ENCODE results near the gene NPPA. TPM values are rescaled to one million over a fixed set of nuclear protein-coding genes. Genes with fewer than 3 reads are reported as not detected.

The NPPA gene
- total RNA-seq, 1 experiment from 2014 or later = not detected

GRCh38 chr1:11842154-11843041 lies 5.2 kb downstream of the NPPA start:
- no peak for DNase-seq (ENCODE audit: low read depth)

GRCh38 chr1:11841245-11842153 lies 6.1 kb downstream of the NPPA start:
- no peak for DNase-seq (ENCODE audit: low read depth)

DNA sequence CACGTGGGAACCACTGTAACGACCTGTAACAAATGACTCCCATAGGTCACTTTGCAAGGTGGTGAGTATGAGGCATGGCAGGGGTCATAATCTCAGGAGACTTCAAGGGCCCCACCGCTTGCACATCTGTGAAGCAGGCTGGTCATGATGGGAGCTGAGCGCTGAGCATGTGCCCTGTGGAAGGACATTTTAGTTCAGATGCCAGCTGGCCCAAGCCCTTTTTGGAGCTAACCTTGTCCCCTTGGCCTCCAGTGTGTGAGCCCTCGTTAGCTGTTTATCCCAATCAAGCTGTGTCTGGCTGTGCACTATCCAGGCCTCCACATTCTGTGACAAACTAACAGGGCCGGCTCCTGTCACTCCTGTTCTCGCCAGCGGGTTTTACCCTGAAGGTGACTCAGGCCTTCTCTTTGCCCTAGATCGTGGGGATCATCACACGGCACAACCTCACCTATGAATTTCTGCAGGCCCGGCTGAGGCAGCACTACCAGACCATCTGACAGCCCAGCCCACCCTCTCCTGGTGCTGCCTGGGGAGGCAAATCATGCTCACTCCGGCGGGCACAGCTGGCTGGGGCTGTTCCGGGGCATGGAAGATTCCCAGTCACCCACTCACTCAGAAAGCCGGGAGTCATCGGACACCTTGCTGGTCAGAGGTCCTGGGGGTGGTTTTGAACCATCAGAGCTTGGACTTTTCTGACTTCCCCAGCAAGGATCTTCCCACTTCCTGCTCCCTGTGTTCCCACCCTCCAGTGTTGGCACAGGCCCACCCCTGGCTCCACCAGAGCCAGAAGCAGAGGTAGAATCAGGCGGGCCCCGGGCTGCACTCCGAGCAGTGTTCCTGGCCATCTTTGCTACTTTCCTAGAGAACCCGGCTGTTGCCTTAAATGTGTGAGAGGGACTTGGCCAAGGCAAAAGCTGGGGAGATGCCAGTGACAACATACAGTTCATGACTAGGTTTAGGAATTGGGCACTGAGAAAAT lies 7.6 kb downstream of the NPPA start:
- no peak for DNase-seq (ENCODE audit: low read depth)

DNA sequence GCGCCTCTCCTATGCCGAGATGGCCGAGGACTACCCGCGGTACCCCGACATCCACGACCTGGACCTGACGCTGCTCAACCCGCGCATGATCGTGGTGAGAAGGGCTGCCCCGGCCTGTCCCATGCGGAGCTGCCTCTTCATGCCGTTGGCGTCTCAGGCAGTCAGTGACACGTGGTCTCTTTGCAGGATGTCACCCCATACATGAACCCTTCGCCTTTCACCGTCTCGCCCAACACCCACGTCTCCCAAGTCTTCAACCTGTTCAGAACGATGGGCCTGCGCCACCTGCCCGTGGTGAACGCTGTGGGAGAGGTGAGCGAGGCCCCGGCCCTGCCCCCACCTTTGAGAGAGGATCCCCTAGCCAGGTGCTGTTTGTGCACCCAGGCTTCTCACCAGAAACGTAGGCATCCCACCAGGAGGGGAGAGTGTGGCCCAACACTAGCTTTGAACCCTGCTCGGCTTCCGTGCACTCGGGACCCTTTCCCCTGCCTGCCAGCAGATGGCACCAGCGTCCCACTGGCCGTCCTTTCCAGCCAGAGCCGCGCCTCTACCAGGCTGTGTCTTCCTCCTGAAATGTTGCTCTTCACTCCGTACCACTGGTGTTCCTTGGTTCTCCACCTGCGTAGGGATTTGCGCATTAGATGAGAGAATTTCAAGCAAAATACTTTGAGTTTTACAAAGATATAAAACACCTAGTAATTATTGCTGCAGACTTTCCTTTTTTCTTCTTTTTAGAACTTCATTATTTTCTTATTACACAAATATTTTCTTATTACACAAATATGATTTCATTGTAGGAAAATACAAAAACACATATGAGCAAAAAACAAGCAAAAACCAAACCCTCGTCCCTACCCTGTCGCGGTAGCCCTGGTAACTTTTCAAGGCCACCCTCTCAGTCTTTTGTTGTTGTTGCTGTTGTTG lies 9.0 kb downstream of the NPPA start:
- peak; percentile 46 for DNase-seq (ENCODE audit: low read depth)

- no peak for DNase-seq (ENCODE audit: low read depth)
These were observed 9.7 kb downstream of the NPPA start for GRCh38 chr1:11837767-11838348.

GRCh38 chr1:11836955-11837766 lies 10.4 kb downstream of the NPPA start:
- no peak for DNase-seq (ENCODE audit: low read depth)

- DNase-seq (ENCODE audit: low read depth) = no peak
These were observed 11.9 kb downstream of the NPPA start for GRCh38 chr1:11835441-11836225.

DNA sequence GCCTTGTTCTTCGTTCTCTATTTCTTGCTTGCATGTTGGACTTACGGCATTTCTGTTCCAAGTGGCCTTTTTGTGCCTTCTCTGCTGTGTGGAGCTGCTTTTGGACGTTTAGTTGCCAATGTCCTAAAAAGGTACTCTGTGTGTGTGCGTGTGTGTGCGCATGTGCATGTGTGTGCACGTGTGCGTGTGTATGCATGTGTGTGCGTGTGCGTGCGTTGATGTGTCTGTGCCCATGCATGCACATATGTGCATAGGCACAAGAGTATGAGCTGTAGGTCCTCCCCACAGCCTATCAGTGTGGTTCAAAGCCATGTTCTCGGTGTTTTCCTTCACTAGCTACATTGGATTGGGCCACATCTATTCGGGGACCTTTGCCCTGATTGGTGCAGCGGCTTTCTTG lies 13.7 kb downstream of the NPPA start:
- no peak for DNase-seq (ENCODE audit: low read depth)

- no peak for DNase-seq (ENCODE audit: low read depth)
These were observed 14.1 kb downstream of the NPPA start for GRCh38 chr1:11833497-11833896.

- no peak for DNase-seq (ENCODE audit: low read depth)
These were observed 15.4 kb downstream of the NPPA start for GRCh38 chr1:11831945-11832725.

- no peak for DNase-seq (ENCODE audit: low read depth)
These were observed 19.1 kb downstream of the NPPA start for GRCh38 chr1:11828511-11828910.

DNA sequence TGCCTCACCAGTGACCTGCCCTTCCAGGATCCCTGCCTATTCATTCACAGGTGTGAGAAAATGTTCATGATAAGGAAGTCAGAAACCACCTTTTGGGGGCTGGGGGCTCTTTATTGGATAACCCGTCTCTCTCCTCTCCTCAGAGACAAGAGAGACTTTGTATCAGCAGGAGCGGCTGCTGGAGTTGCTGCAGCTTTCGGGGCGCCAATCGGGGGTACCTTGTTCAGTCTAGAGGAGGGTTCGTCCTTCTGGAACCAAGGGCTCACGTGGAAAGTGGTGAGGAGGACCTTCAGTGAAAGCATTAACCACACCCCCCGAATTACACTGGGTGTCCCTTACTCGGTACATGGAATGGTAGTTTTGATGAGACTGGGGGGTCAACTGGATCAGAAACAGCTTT lies 20.6 kb downstream of the NPPA start:
- no peak for DNase-seq (ENCODE audit: low read depth)

- DNase-seq (ENCODE audit: low read depth) = no peak
These were observed 22.5 kb downstream of the NPPA start for GRCh38 chr1:11825131-11825530.

DNA sequence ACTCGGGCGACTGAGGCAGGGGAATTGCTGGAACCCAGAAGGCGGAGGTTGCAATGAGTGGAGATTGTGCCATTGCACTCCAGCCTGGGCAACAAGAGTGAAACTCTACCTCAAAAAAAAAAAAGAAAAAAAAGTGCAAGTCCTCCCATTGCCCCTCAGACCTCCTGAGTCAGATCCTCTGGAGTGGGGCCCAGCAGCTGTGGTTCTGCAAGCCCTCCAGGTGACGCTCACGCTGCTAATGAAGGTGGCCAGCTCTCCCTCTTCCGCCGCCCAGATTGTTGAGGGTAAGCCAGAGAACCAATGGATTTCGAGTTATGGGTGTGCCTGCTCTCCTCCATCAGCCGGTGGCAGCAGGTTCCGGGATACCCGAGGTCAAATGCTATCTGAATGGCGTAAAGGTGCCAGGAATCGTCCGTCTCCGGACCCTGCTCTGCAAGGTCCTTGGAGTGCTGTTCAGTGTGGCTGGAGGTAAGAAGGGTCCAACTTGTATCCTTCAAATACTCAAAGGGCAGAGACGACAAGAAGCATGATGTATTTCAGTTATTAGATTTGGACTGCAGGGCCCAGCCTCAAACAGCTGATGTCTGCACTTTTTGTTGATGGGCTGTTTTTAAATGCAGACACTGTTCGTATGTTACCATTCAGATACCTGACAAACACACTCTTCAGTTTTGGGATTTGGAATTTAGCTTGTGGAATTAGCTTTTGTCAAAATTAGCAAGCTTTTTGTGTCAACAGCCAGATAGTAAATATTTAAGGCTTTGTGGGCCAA lies 24.0 kb downstream of the NPPA start:
- no peak for DNase-seq (ENCODE audit: low read depth)

DNA sequence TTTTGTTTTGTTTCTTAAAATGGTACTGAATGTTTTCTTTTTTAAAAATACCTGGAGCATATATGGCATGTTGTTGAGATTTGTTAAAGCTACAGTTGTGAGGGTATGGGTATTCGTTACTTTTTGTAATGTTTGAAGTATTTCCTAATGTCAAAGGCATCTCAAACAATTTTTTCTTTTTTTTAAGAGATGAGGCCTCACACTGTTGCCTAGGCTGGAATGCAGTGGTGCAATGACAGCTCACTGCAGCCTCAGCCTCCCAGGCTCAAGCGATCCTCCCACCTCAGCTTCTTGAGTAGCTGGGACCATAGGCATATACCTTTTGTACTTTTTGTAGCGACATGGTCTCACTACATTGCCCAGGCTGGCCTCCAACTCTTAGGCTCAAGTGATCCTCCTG lies 25.5 kb downstream of the NPPA start:
- DNase-seq (ENCODE audit: low read depth) = no peak

- DNase-seq (ENCODE audit: low read depth) = no peak
These were observed 30.4 kb downstream of the NPPA start for GRCh38 chr1:11817192-11817591.

DNA sequence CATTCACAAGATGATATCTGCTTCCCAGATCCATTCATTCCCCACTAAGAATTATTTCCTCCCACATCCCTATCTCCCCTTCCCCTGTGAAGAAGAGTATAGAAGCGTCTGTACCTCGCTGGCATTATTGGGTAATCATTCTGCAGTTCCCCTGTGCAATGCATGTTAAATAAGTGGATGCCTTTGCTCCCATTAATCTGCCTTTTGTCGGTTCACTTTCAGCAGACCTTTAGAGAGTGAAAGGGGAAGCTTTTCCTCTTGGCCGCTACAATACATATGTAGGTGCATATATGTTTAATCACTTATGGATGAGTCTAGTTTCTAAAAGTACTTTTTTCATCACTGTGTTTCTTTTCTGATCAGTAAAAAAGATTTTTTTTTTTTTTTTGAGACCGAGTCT lies 34.6 kb downstream of the NPPA start:
- no peak for DNase-seq (ENCODE audit: low read depth)

Measured in RPMI7951 (cell line).